Fibroblast of mammary gland (primary cell): Measurements from ENCODE around the gene SCN9A.

Experiments
- DNase-seq: peaks from one replicate; pipeline ENCODE4 v3.0.0-alpha.2; 2010; ENCODE audit warnings: low read depth
- H3K4me3 ChIP-seq: 2 replicates; pipeline ENCODE4 v1.5.1; 2011; ENCODE audit warnings: low read depth, mild to moderate bottlenecking, low read length, moderate library complexity; ENCODE audit not compliant: control insufficient read depth
- CTCF ChIP-seq: conservative IDR thresholded peaks from 2 replicates; pipeline ENCODE4 v1.5.1; 2011; ENCODE audit warnings: low read depth, low read length, inconsistent platforms; ENCODE audit not compliant: control insufficient read depth, insufficient read depth

Gene SCN9A

GRCh38 chr2:166180951-166181812, 194.6 kb downstream of the SCN9A start:
- no peak overlapping the region for H3K4me3 ChIP-seq
- DNase-seq: peak; percentile 53
- TF ChIP-seq CTCF: peak; percentile 64

DNA sequence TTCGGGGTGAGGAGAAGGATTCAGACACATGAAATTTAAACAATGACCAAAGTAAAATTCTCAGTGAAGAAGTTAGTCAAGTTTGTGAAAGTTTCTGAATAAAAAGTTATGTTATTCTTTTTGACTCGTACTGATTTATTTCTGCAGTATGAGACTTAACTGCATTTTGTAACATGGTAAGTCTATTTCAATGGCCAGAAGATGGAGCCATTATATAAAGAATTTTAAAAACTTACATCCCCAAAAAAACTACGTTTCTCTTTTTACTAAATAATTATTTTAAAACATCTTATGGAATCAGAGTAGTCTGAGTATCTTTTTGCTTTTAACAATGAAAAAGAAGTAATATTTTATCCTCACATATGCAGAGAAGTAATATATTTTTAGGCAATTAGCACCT, 196.5 kb downstream of the SCN9A start:
- TF ChIP-seq CTCF: peak; percentile 28
- H3K4me3 ChIP-seq: no peak overlapping the region
- DNase-seq: peak; percentile 32

- no peak for DNase-seq
- H3K4me3 ChIP-seq: no peak overlapping the region
- no peak for TF ChIP-seq CTCF
Measured at GRCh38 chr2:166173263-166173662, 202.5 kb downstream of the SCN9A start.

DNA sequence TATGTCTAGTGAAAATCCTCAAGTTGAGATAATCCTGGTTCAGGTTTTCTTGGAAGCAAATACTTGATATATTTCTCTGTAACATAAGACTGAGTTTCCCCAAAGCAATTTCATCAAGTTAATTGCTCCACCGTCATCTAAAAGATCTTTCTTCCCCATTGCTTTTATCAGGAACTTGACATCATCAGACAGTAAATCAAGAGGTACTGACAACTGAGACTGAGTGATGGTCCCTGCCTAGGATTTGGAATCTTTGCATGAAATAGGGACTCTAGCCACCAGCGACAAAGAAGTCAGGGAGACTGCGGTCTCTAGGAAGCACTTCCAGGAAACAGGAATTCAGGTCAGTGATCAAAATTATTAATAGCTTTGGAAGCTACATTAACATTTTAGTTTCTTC, 204.5 kb downstream of the SCN9A start:
- DNase-seq: no peak
- no peak for TF ChIP-seq CTCF
- no peak overlapping the region for H3K4me3 ChIP-seq

DNA sequence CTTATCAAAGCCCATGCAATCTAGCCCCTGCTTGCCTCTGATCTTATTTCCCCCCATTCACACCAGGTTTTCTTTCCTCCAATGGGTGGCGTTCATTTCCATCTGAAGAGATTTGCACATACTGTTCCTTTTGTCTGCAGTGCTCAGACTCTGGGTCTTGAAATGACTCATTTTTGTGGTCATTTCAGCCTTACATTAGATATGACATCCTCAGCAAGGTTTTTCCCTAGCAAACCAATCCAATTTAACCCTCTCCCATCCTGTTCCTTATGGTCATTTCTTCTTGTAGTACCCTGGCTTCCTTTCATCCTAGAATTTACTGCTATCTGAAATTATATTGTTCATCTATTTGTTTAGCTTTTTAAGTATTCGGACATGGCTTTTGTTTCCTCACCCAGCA, 205.4 kb downstream of the SCN9A start:
- no peak overlapping the region for H3K4me3 ChIP-seq
- no peak for TF ChIP-seq CTCF
- peak; percentile 68 for DNase-seq

GRCh38 chr2:166167449-166167848, 208.3 kb downstream of the SCN9A start:
- no peak overlapping the region for H3K4me3 ChIP-seq
- DNase-seq: no peak
- no peak for TF ChIP-seq CTCF
